A549 (cell line): ENCODE measurements around the gene ZNF319. TPM values are rescaled to one million over a fixed set of nuclear protein-coding genes. Genes with fewer than 3 reads are reported as not detected.
A peak's percentile ranks its signal among the peaks of the same experiment; 100 is the strongest.

Experiments
- ATAC-seq, 2 experiments: fragments of 200-7000 bp in 1 of 2; fragments of >200 bp in 1 of 2; cut with Nextera tagmentation in 1 of 2; cut with Tn5 transposase in 1 of 2; 3 replicates each; pipeline versions ENCODE4 v1.8.0 to v1.9.1; 2018 to 2020; ENCODE audit warnings: mild to moderate bottlenecking in 1 of 2, moderate library complexity in 1 of 2
- CTCF ChIA-PET: fragments of 300-600 bp; sonication (Branson Sonifier 250); formaldehyde crosslinking; extraction: SDS; loops from one replicate; lab custom pipeline; 2021; ENCODE audit warnings: antibody characterized with exemption, inconsistent platforms; lab: Yijun Ruan, JAX
- POLR2A ChIA-PET: fragments of 350-600 bp; formaldehyde crosslinking; extraction: SDS; loops from one replicate; lab custom pipeline; 2021; ENCODE audit warnings: antibody characterized with exemption, inconsistent platforms; lab: Yijun Ruan, JAX
- DNase-seq, 2 experiments: peaks; one replicate each; pipeline versions ENCODE4 v3.0.0 to v3.0.0-alpha.2; 2011 to 2016; ENCODE audit warnings: low read depth in 1 of 2, low spot score in 1 of 2
- FAIRE-seq: peaks from 2 replicates; lab custom pipeline; 2011; peaks lifted over from hg19 to GRCh38; lab: Jason Lieb, UNC
- H3K27ac ChIP-seq, 2 experiments: fragments of >200 bp; sonication (Bioruptor Twin); formaldehyde crosslinking; 3 replicates each; pipeline ENCODE4 v1.5.1; 2016 to 2017
- H3K4me1 ChIP-seq: fragments of >200 bp; sonication (Bioruptor Twin); formaldehyde crosslinking; 3 replicates; pipeline ENCODE4 v1.6.1; 2016
- H3K4me2 ChIP-seq: fragments of >200 bp; sonication (Bioruptor Twin); formaldehyde crosslinking; 3 replicates; pipeline ENCODE4 v1.6.1; 2016
- H3K4me3 ChIP-seq: fragments of >200 bp; sonication (Bioruptor Twin); formaldehyde crosslinking; 3 replicates; pipeline ENCODE4 v1.5.1; 2016
- H3K9me3 ChIP-seq: fragments of >200 bp; sonication (Bioruptor Twin); formaldehyde crosslinking; 3 replicates; pipeline ENCODE4 v1.6.1; 2016
- CBX2 ChIP-seq: fragments of 200-600 bp; sonication (generic); IDR thresholded peaks from 2 replicates; pipeline ENCODE4 v1.6.1; 2016; ENCODE audit warnings: low read depth, mild to moderate bottlenecking, borderline replicate concordance
- CHD4 ChIP-seq: fragments of 200-600 bp; sonication (generic); IDR thresholded peaks from 2 replicates; pipeline ENCODE4 v1.6.1; 2016; ENCODE audit warnings: antibody characterized with exemption, mild to moderate bottlenecking, borderline replicate concordance
- E2F6 ChIP-seq: IDR thresholded peaks from 2 replicates; pipeline ENCODE4 v1.6.1; 2012; ENCODE audit warnings: low read depth, borderline replicate concordance
- EHF ChIP-seq: fragments of 250-450 bp; sonication (Bioruptor Pico); IDR thresholded peaks from 2 replicates; pipeline ENCODE4 v1.5.0; 2020; ENCODE audit warnings: mild to moderate bottlenecking
- EHMT2 ChIP-seq: fragments of 200-600 bp; sonication (generic); IDR thresholded peaks from 2 replicates; pipeline ENCODE4 v1.6.1; 2016; ENCODE audit warnings: antibody characterized with exemption, low read depth, mild to moderate bottlenecking, moderate library complexity
- FOXS1 ChIP-seq: fragments of 250-450 bp; sonication (Bioruptor Pico); IDR thresholded peaks from 2 replicates; pipeline ENCODE4 v1.5.0; 2020; ENCODE audit warnings: mild to moderate bottlenecking, moderate library complexity
- GATA3 ChIP-seq: IDR thresholded peaks from 2 replicates; pipeline ENCODE4 v1.6.1; 2012; ENCODE audit warnings: borderline replicate concordance
- HDAC2 ChIP-seq: fragments of 200-600 bp; sonication (generic); IDR thresholded peaks from 2 replicates; pipeline ENCODE4 v1.6.1; 2016
- HMGXB4 ChIP-seq: fragments of 250-450 bp; sonication (Bioruptor Pico); IDR thresholded peaks from 2 replicates; pipeline ENCODE4 v1.5.0; 2021; ENCODE audit warnings: mild to moderate bottlenecking, moderate library complexity, borderline replicate concordance
- HOXA7 ChIP-seq: fragments of 250-450 bp; sonication (Bioruptor Pico); IDR thresholded peaks from 2 replicates; pipeline ENCODE4 v1.5.0; 2020; ENCODE audit warnings: mild to moderate bottlenecking, moderate library complexity
- MAFK ChIP-seq: fragments of 450-650 bp; IDR thresholded peaks from 2 replicates; pipeline ENCODE4 v1.6.1; 2014; ENCODE audit not compliant: partially characterized antibody
- MAZ ChIP-seq: fragments of 150-350 bp; IDR thresholded peaks from 2 replicates; pipeline ENCODE4 v1.6.1; 2014; ENCODE audit warnings: antibody characterized with exemption, low read depth, low read length, borderline replicate concordance
- NFE2L2 ChIP-seq: fragments of 150-350 bp; conservative IDR thresholded peaks from 2 replicates; pipeline ENCODE4 v1.6.1; 2014; ENCODE audit warnings: low read length
- POLR2A ChIP-seq: IDR thresholded peaks from 2 replicates; pipeline ENCODE4 v1.6.1; 2012; ENCODE audit warnings: mild to moderate bottlenecking, low read length
- RARB ChIP-seq: fragments of 250-450 bp; sonication (Bioruptor Pico); IDR thresholded peaks from 2 replicates; pipeline ENCODE4 v1.8.0; 2021; ENCODE audit warnings: mild to moderate bottlenecking, moderate library complexity
- SMC3 ChIP-seq: fragments of >200 bp; sonication (Bioruptor Twin); formaldehyde crosslinking; IDR thresholded peaks from 3 replicates; pipeline ENCODE4 v1.6.1; 2018; ENCODE audit warnings: inconsistent platforms
- TP53 ChIP-seq: fragments of 250-450 bp; sonication (Bioruptor Pico); IDR thresholded peaks from 2 replicates; pipeline ENCODE4 v1.5.0; 2021; ENCODE audit warnings: mild to moderate bottlenecking, moderate library complexity
- ZFP36 ChIP-seq: fragments of 450-650 bp; IDR thresholded peaks from 2 replicates; pipeline ENCODE4 v1.6.1; 2014; ENCODE audit warnings: borderline replicate concordance; ENCODE audit not compliant: partially characterized antibody
- ZSCAN20 ChIP-seq: fragments of 250-450 bp; sonication (Bioruptor Pico); IDR thresholded peaks from 2 replicates; pipeline ENCODE4 v1.8.0; 2022; ENCODE audit warnings: mild to moderate bottlenecking, moderate library complexity
- WGBS: methylation state at CpG from one replicate; pipeline ENCODE4 v1.1.6; 2017; ENCODE audit errors: missing lambda C conversion rate; 5-methylcytosine and 5-hydroxymethylcytosine counted together
- polyA plus RNA-seq, 4 experiments: library from polyadenylated mRNA; depleted of rRNA in 3 of 4; stranded (reverse); fragments of >200 nt; fragmentation: RNase III in 1 of 4; extraction: RNeasy Plus Mini Kit Qiagen cat#74134 plus additional on column Dnase treatment in 1 of 4; gene quantifications; 2 replicates in 3 of 4; 3 replicates in 1 of 4; pipeline ENCODE4 v1.2.3, GENCODE V29; 2011 to 2017

The ZNF319 gene
- polyA plus RNA-seq, 2 of the 4 experiments (the other 2 are of a cell fraction) = 10.8 to 11.3 TPM

DNA sequence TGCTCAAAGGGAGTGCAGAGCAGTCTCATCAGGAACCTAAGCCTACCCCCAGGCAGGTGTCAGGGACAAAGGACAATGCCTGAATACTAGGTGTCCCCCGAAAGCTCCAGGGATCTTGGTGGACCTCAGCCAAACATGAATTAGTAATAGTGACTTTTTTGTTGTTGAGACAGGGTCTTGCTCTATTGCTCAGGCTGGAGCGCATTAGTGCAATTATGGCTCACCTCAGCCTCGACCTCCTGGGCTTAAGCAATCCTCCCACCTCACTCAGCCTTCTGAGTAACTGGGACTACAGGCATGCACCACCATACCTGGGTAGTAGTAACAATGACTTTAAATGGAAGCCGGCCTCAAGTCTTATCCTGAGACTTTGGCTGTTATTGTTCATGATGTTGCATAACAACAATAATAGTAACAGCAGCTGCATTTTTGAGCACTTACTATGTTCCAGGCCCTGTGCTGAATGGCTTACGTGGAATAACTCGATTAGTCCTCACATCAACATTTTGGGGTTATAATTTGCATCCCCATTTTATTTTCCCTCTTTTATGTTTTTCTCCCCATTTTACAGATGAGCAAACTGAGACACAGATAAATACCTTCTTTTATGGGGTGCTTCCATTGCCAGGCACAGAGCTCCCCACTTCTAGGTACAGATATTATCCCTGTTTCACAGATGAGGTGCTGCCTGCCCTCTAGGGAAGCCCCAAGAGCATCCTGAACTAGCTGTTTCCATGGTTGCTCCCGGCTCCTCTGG, 49.1 kb downstream of the ZNF319 start:
- ChIA-PET CTCF (interaction anchor here (1.2 to 2.0 kb wide), 2 partner anchors 8 to 10 kb away, joined by 4 read pairs; no protein-coding TSS in a partner anchor), POLR2A (no interaction called here)
- Histone ChIP-seq H3K4me3 (no peak overlapping the region), H3K9me3 (no peaks in the 10 kb centered on the region), H3K4me2 (no peak overlapping the region), H3K4me1 (0 out of 3 replicates have a peak, but pooled peaks cover 3% of the 10 kb centered on the region), H3K27ac (no peak overlapping the region)
- DNase-seq (no peak), ATAC-seq (no peak), FAIRE-seq (no peak)
- TF ChIP-seq CBX2 (no peak), MAZ (no peak), FOXS1 (CRISPR knock-in tag) (no peak), POLR2A (no peak), HOXA7 (CRISPR knock-in tag) (no peak), CHD4 (no peak)
- 85% methylated on average over 7 of the region's 7 CpGs for WGBS

DNA sequence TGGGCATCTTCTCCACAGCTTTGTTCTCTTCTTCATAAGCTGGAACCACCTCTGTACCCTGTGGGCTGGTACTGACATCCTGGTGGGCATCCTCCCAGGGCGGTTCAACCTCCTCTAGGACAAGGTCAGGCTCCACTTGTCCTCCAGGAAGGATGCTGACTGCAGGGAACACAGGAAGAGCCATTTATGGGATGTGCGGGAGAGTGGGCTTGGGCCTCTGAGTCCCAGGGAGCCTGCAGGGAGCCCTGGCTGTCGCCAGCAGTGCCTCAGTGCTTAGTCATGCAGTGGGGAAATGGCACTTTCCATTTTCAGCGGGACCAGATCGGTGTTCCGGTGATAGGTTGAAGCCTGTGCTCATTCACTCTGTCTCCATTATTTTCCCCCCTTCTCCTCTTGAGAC, 50.1 kb downstream of the ZNF319 start:
- H3K4me2 ChIP-seq = no peak overlapping the region
- no peaks in the 10 kb centered on the region for H3K4me1 ChIP-seq
- no peak for FAIRE-seq
- H3K27ac ChIP-seq = no peak overlapping the region
- H3K9me3 ChIP-seq = no peaks in the 10 kb centered on the region
- CTCF ChIA-PET = interaction anchor here (1.1 to 1.2 kb wide), 2 partner anchors 9 to 12 kb away, joined by 3 to 4 read pairs; no protein-coding TSS in a partner anchor
- DNase-seq = no peak
- WGBS = 52% methylated on average over 5 of the region's 6 CpGs
- H3K4me3 ChIP-seq = no peak overlapping the region
- peak in 1 of 2 experiments; percentile 11; a peak in 1 of 6 replicates for ATAC-seq
- TF ChIP-seq RARB (CRISPR knock-in tag) (no peak), E2F6 (no peak), GATA3 (no peak), HMGXB4 (CRISPR knock-in tag) (no peak), POLR2A (no peak), ZSCAN20 (CRISPR knock-in tag) (no peak), EHF (CRISPR knock-in tag) (no peak), NFE2L2 (no peak), TP53 (CRISPR knock-in tag) (no peak)
- TF ChIP-seq, all 56 proteins: peak for 0
- POLR2A ChIA-PET = no interaction called here

- no peak for FAIRE-seq
- ChIA-PET POLR2A (no interaction called here), CTCF (interaction anchor here (0.9 to 1.1 kb wide), 2 partner anchors 13 to 15 kb away, joined by 3 read pairs; no protein-coding TSS in a partner anchor)
- 52% methylated on average over 5 of the region's 5 CpGs for WGBS
- no peak overlapping the region for H3K27ac ChIP-seq
- ATAC-seq = no peak
- H3K4me3 ChIP-seq = no peak overlapping the region
- DNase-seq = no peak
- no peaks in the 10 kb centered on the region for H3K4me1 ChIP-seq
- TF ChIP-seq MAFK (no peak), EHMT2 (no peak), SMC3 (no peak), ZFP36 (no peak), HDAC2 (no peak)
- no peak overlapping the region for H3K4me2 ChIP-seq
- H3K9me3 ChIP-seq = no peaks in the 10 kb centered on the region
These were observed 50.8 kb downstream of the ZNF319 start for GRCh38 chr16:57949595-57950238.
